Measurements from ENCODE around the gene FATE1.

GRCh38 chrX:151752847-151753246 is 37.0 kb downstream of the FATE1 start:
- TF ChIP-seq POLR2AphosphoS5 (IDR thresholded peaks at IDR 0.05; ENCODE audit: low read depth, low read length) (no peak), SIN3A (IDR thresholded peaks at IDR 0.05; ENCODE audit: borderline replicate concordance, insufficient read depth, low read depth, low read length) (no peak), TCF7L2 (IDR thresholded peaks at IDR 0.05; ENCODE audit: low read depth, low read length) (no peak)
- TF ChIP-seq, protein P1, sequence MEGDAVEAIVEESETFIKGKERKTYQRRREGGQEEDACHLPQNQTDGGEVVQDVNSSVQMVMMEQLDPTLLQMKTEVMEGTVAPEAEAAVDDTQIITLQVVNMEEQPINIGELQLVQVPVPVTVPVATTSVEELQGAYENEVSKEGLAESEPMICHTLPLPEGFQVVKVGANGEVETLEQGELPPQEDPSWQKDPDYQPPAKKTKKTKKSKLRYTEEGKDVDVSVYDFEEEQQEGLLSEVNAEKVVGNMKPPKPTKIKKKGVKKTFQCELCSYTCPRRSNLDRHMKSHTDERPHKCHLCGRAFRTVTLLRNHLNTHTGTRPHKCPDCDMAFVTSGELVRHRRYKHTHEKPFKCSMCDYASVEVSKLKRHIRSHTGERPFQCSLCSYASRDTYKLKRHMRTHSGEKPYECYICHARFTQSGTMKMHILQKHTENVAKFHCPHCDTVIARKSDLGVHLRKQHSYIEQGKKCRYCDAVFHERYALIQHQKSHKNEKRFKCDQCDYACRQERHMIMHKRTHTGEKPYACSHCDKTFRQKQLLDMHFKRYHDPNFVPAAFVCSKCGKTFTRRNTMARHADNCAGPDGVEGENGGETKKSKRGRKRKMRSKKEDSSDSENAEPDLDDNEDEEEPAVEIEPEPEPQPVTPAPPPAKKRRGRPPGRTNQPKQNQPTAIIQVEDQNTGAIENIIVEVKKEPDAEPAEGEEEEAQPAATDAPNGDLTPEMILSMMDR (IDR thresholded peaks at IDR 0.05): no peak
- TF ChIP-seq, protein P2, sequence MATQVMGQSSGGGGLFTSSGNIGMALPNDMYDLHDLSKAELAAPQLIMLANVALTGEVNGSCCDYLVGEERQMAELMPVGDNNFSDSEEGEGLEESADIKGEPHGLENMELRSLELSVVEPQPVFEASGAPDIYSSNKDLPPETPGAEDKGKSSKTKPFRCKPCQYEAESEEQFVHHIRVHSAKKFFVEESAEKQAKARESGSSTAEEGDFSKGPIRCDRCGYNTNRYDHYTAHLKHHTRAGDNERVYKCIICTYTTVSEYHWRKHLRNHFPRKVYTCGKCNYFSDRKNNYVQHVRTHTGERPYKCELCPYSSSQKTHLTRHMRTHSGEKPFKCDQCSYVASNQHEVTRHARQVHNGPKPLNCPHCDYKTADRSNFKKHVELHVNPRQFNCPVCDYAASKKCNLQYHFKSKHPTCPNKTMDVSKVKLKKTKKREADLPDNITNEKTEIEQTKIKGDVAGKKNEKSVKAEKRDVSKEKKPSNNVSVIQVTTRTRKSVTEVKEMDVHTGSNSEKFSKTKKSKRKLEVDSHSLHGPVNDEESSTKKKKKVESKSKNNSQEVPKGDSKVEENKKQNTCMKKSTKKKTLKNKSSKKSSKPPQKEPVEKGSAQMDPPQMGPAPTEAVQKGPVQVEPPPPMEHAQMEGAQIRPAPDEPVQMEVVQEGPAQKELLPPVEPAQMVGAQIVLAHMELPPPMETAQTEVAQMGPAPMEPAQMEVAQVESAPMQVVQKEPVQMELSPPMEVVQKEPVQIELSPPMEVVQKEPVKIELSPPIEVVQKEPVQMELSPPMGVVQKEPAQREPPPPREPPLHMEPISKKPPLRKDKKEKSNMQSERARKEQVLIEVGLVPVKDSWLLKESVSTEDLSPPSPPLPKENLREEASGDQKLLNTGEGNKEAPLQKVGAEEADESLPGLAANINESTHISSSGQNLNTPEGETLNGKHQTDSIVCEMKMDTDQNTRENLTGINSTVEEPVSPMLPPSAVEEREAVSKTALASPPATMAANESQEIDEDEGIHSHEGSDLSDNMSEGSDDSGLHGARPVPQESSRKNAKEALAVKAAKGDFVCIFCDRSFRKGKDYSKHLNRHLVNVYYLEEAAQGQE (IDR thresholded peaks at IDR 0.05; ENCODE audit: insufficient read depth in 1 of 2, low read depth in 2 of 2, low read length in 1 of 2): no peak
